Ascending aorta (tissue), 2 donors: ENCODE measurements around the gene FARP1. TPM values are rescaled to one million over a fixed set of nuclear protein-coding genes. Genes with fewer than 3 reads are reported as not detected.

ENCODE experiments used
- DNase-seq, 2 donors: peaks; one replicate each; pipeline ENCODE4 v3.0.0-alpha.2; 2019; ENCODE audit warnings: low spot score in 2 of 2
- H3K27ac ChIP-seq, 2 donors: fragments of 200-600 bp; sonication (generic); one replicate each; pipeline ENCODE4 v1.5.1; 2016 to 2017; ENCODE audit warnings: mild to moderate bottlenecking in 1 of 2
- H3K27me3 ChIP-seq: fragments of 200-600 bp; sonication (generic); one replicate; pipeline ENCODE4 v1.5.1; 2017
- H3K36me3 ChIP-seq, 2 donors: fragments of 200-600 bp; sonication (generic); one replicate each; pipeline ENCODE4 v1.5.1; 2016
- H3K4me1 ChIP-seq, 2 donors: fragments of 200-600 bp; sonication (generic); one replicate each; pipeline ENCODE4 v1.5.1; 2016 to 2017; ENCODE audit warnings: mild to moderate bottlenecking in 1 of 2
- H3K4me3 ChIP-seq, 2 donors: fragments of 200-600 bp; sonication (generic); one replicate each; pipeline ENCODE4 v1.5.1; 2016 to 2017; ENCODE audit warnings: mild to moderate bottlenecking in 1 of 2
- H3K9me3 ChIP-seq, 2 donors: fragments of 200-600 bp; sonication (generic); one replicate each; pipeline ENCODE4 v1.5.1; 2016
- CTCF ChIP-seq, 3 experiments: fragments of 200-600 bp in 2 of 3; fragments of 450-650 bp in 1 of 3; sonication (generic) in 2 of 3; IDR thresholded peaks; one replicate each; pipeline ENCODE4 v1.5.1; 2016 to 2019; ENCODE audit warnings: antibody characterized with exemption in 3 of 3, mild to moderate bottlenecking in 1 of 3, moderate library complexity in 1 of 3
- intact Hi-C: fragments of 100-400 bp; cut with DNase I; formaldehyde crosslinking; loops from one replicate; pipeline ENCODE4 v1.15.1; 2023
- total RNA-seq: library from RNA; depleted of rRNA; stranded (reverse); fragments of >200 nt; gene quantifications from one replicate; pipeline ENCODE4 v1.1.0, GENCODE V29; 2016

The FARP1 gene
- total RNA-seq, 1 donor from 2014 or later, result 80.8 TPM

GRCh38 chr13:98144801-98145350 lies 2.0 kb downstream of the FARP1 start:
- Histone ChIP-seq H3K36me3 (no peaks in the 10 kb centered on the region), H3K27ac (no peak overlapping the region)
- no peak for DNase-seq

GRCh38 chr13:98147521-98147920 lies 4.6 kb downstream of the FARP1 start:
- Histone ChIP-seq H3K4me1 (peaks cover 1 to 10% of the 10 kb centered on the region in 2 donors), H3K9me3 (no peaks in the 10 kb centered on the region), H3K27ac (no peak overlapping the region), H3K36me3 (no peaks in the 10 kb centered on the region), H3K27me3 (no peaks in the 10 kb centered on the region), H3K4me3 (no peak overlapping the region)
- intact Hi-C loops, result loop anchor here (10.0 kb wide), 2 partner anchors 173 to 527 kb away; no protein-coding TSS in a partner anchor
- no peak for TF ChIP-seq CTCF (IDR thresholded peaks at IDR 0.05)
- no peak for DNase-seq

More at GRCh38 chr13:98144801-98145350, 2.0 kb downstream of the FARP1 start:
- Histone ChIP-seq H3K4me1 (peaks cover 4 to 10% of the 10 kb centered on the region in 2 donors), H3K4me3 (peak overlapping the region; percentile 73 to 85), H3K27me3 (no peaks in the 10 kb centered on the region), H3K9me3 (no peaks in the 10 kb centered on the region)
- TF ChIP-seq CTCF (IDR thresholded peaks at IDR 0.05), result no peak
- intact Hi-C loops, result loop anchor here (10.0 kb wide), 2 partner anchors 170 to 530 kb away; no protein-coding TSS in a partner anchor

- TF ChIP-seq CTCF (IDR thresholded peaks at IDR 0.05), result no peak
- Histone ChIP-seq H3K4me3 (no peak overlapping the region), H3K36me3 (no peaks in the 10 kb centered on the region), H3K27ac (no peak overlapping the region), H3K4me1 (no peaks in the 10 kb centered on the region), H3K9me3 (no peaks in the 10 kb centered on the region), H3K27me3 (no peaks in the 10 kb centered on the region)
- intact Hi-C loops, result no loop called here
- DNase-seq, result no peak
These were observed 8.1 kb downstream of the FARP1 start for GRCh38 chr13:98150832-98151479.

GRCh38 chr13:98155475-98156109 lies 12.7 kb downstream of the FARP1 start:
- no peak for DNase-seq
- no peak for TF ChIP-seq CTCF (IDR thresholded peaks at IDR 0.05)
- Histone ChIP-seq H3K9me3 (no peaks in the 10 kb centered on the region), H3K4me1 (no peaks in the 10 kb centered on the region), H3K27me3 (no peaks in the 10 kb centered on the region), H3K4me3 (no peak overlapping the region), H3K27ac (no peak overlapping the region), H3K36me3 (no peaks in the 10 kb centered on the region)
- intact Hi-C loops, result no loop called here

- no peaks in the 10 kb centered on the region for H3K9me3 ChIP-seq
- no peaks in the 10 kb centered on the region for H3K36me3 ChIP-seq
- H3K4me1 ChIP-seq, result no peaks in the 10 kb centered on the region
- no peak overlapping the region for H3K27ac ChIP-seq
- H3K27me3 ChIP-seq, result no peaks in the 10 kb centered on the region
- DNase-seq, result no peak
- no peak for TF ChIP-seq CTCF (IDR thresholded peaks at IDR 0.05)
- H3K4me3 ChIP-seq, result no peak overlapping the region
- intact Hi-C loops, result no loop called here
These were observed 13.4 kb downstream of the FARP1 start for GRCh38 chr13:98156259-98156658.
